Spleen (tissue), 7 donors: Measurements from ENCODE around the gene TMEM117.

ENCODE experiments used
- POLR2AphosphoS5 ChIP-seq, 3 donors: sonication (generic); formaldehyde crosslinking; IDR thresholded peaks; one replicate each; pipeline ENCODE4 v1.5.1; 2017; ENCODE audit warnings: antibody characterized with exemption in 3 of 3
- TF ChIP-seq, protein P1 (sequence below), 11 experiments: fragments of 200-600 bp in 7 of 11; fragments of 450-650 bp in 4 of 11; sonication (generic) in 4 of 11; IDR thresholded peaks in 8 of 11; conservative IDR thresholded peaks in 3 of 11; 1 replicate in 7 of 11; 2 replicates in 4 of 11; pipeline versions ENCODE4 v1.4.0 to v1.8.0; 2016 to 2021; ENCODE audit warnings: antibody characterized with exemption in 11 of 11, inconsistent platforms in 4 of 11, mild to moderate bottlenecking in 1 of 11
- donor health status: DM: no; HTN: no; CAD: no; lungs with moderate emphysema.
- donor health status: DM: no; HTN: no; CAD: no.
- donor health status: DM: no; HTN: no; CAD: no.

DNA sequence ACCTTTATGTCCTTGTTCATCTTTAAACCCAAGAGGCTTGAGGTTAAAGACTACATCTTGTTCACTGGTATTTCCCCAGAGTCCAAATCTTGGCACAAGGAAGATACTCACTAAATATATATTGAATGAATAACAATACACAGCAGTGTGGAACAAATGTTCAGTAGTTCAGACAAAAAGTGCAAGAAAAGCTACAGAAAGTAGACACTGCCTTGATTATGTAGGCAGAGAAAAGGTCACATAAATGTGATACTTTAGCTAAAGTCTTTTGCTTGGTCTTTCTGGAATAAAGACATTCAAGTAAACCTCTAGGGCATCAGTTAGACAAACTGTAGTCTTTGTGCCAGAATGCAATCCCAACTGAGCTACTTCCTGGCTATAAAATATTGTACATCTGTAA, 157.0 kb downstream of the TMEM117 start:
- TF ChIP-seq, protein P1, sequence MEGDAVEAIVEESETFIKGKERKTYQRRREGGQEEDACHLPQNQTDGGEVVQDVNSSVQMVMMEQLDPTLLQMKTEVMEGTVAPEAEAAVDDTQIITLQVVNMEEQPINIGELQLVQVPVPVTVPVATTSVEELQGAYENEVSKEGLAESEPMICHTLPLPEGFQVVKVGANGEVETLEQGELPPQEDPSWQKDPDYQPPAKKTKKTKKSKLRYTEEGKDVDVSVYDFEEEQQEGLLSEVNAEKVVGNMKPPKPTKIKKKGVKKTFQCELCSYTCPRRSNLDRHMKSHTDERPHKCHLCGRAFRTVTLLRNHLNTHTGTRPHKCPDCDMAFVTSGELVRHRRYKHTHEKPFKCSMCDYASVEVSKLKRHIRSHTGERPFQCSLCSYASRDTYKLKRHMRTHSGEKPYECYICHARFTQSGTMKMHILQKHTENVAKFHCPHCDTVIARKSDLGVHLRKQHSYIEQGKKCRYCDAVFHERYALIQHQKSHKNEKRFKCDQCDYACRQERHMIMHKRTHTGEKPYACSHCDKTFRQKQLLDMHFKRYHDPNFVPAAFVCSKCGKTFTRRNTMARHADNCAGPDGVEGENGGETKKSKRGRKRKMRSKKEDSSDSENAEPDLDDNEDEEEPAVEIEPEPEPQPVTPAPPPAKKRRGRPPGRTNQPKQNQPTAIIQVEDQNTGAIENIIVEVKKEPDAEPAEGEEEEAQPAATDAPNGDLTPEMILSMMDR (IDR thresholded peaks at IDR 0.05 in 8 of 11, conservative IDR thresholded peaks at IDR 0.05 in 3 of 11): no peak
- no peak for TF ChIP-seq POLR2AphosphoS5 (IDR thresholded peaks at IDR 0.05)
